IPS-18a (cell line): ENCODE measurements around the gene NUP35.

Experiments used
- H3K27ac ChIP-seq: one replicate; pipeline ENCODE4 v1.5.1; 2013; ENCODE audit warnings: low read length
- H3K27me3 ChIP-seq: one replicate; pipeline ENCODE4 v1.6.1; 2013; ENCODE audit warnings: mild to moderate bottlenecking, low read length; ENCODE audit not compliant: control insufficient read depth, insufficient read depth
- H3K36me3 ChIP-seq: one replicate; pipeline ENCODE4 v1.6.1; 2013; ENCODE audit warnings: low read depth, low read length; ENCODE audit not compliant: control insufficient read depth
- H3K4me1 ChIP-seq: one replicate; pipeline ENCODE4 v1.6.1; 2013; ENCODE audit warnings: low read depth, low read length; ENCODE audit not compliant: control insufficient read depth
- H3K4me3 ChIP-seq: one replicate; pipeline ENCODE4 v1.5.1; 2013; ENCODE audit warnings: low read length
- H3K9ac ChIP-seq: one replicate; pipeline ENCODE4 v1.6.1; 2013; ENCODE audit warnings: mild to moderate bottlenecking, low read length, moderate library complexity
- H3K9me3 ChIP-seq: one replicate; pipeline ENCODE4 v1.6.1; 2013; ENCODE audit warnings: low read depth, low read length; ENCODE audit not compliant: control insufficient read depth

The NUP35 gene

GRCh38 chr2:183105402-183106134 is 18.7 kb upstream of the NUP35 start:
- H3K4me3 ChIP-seq = no peak overlapping the region
- H3K9ac ChIP-seq = no peak overlapping the region
- no peaks in the 10 kb centered on the region for H3K4me1 ChIP-seq
- H3K36me3 ChIP-seq = no peaks in the 10 kb centered on the region
- H3K27ac ChIP-seq = no peak overlapping the region
- H3K27me3 ChIP-seq = no peaks in the 10 kb centered on the region
- H3K9me3 ChIP-seq = no peaks in the 10 kb centered on the region

- no peaks in the 10 kb centered on the region for H3K27me3 ChIP-seq
- no peaks in the 10 kb centered on the region for H3K36me3 ChIP-seq
- no peak overlapping the region for H3K9ac ChIP-seq
- H3K27ac ChIP-seq = no peak overlapping the region
- no peaks in the 10 kb centered on the region for H3K9me3 ChIP-seq
- no peaks in the 10 kb centered on the region for H3K4me1 ChIP-seq
- no peak overlapping the region for H3K4me3 ChIP-seq
These were observed 11.7 kb upstream of the NUP35 start for GRCh38 chr2:183112577-183112976.

- H3K4me1 ChIP-seq = no peaks in the 10 kb centered on the region
- no peak overlapping the region for H3K9ac ChIP-seq
- no peaks in the 10 kb centered on the region for H3K27me3 ChIP-seq
- no peak overlapping the region for H3K27ac ChIP-seq
- H3K4me3 ChIP-seq = no peak overlapping the region
- no peaks in the 10 kb centered on the region for H3K9me3 ChIP-seq
- H3K36me3 ChIP-seq = no peaks in the 10 kb centered on the region
These were observed 10.6 kb upstream of the NUP35 start for GRCh38 chr2:183113630-183114029.

GRCh38 chr2:183117226-183117625 is 7.0 kb upstream of the NUP35 start:
- Histone ChIP-seq H3K27ac (no peak overlapping the region), H3K36me3 (no peaks in the 10 kb centered on the region), H3K9me3 (no peaks in the 10 kb centered on the region), H3K27me3 (no peaks in the 10 kb centered on the region), H3K9ac (no peak overlapping the region), H3K4me1 (no peaks in the 10 kb centered on the region), H3K4me3 (no peak overlapping the region)

- H3K9ac ChIP-seq = peak overlapping the region; percentile 95
- peaks cover 3% of the 10 kb centered on the region for H3K4me1 ChIP-seq
- no peaks in the 10 kb centered on the region for H3K27me3 ChIP-seq
- H3K36me3 ChIP-seq = peaks cover 3% of the 10 kb centered on the region
- H3K9me3 ChIP-seq = no peaks in the 10 kb centered on the region
- H3K4me3 ChIP-seq = peak overlapping the region; percentile 99
- peak overlapping the region; percentile 65 for H3K27ac ChIP-seq
These were observed 905 bp upstream of the NUP35 start for GRCh38 chr2:183123117-183123958.

GRCh38 chr2:183123959-183124221 is 353 bp upstream of the NUP35 start:
- Histone ChIP-seq H3K4me3 (peak overlapping the region; percentile 99), H3K27me3 (no peaks in the 10 kb centered on the region), H3K36me3 (peaks cover 8% of the 10 kb centered on the region), H3K9ac (peak overlapping the region; percentile 95), H3K27ac (peak overlapping the region; percentile 65), H3K4me1 (peaks cover 3% of the 10 kb centered on the region), H3K9me3 (no peaks in the 10 kb centered on the region)

- H3K9me3 ChIP-seq = no peaks in the 10 kb centered on the region
- H3K4me3 ChIP-seq = peak overlapping the region; percentile 99
- H3K4me1 ChIP-seq = peaks cover 3% of the 10 kb centered on the region
- H3K27me3 ChIP-seq = no peaks in the 10 kb centered on the region
- peaks cover 17% of the 10 kb centered on the region for H3K36me3 ChIP-seq
- peak overlapping the region; percentile 65 for H3K27ac ChIP-seq
- peak overlapping the region; percentile 95 for H3K9ac ChIP-seq
These were observed 663 bp downstream of the NUP35 start for GRCh38 chr2:183124957-183125255.

GRCh38 chr2:183125659-183126341 is 1.6 kb downstream of the NUP35 start:
- Histone ChIP-seq H3K27me3 (no peaks in the 10 kb centered on the region), H3K9me3 (no peaks in the 10 kb centered on the region), H3K36me3 (peaks cover 21% of the 10 kb centered on the region), H3K9ac (peak overlapping the region; percentile 95), H3K27ac (no peak overlapping the region), H3K4me1 (peaks cover 3% of the 10 kb centered on the region), H3K4me3 (peak overlapping the region; percentile 99)

GRCh38 chr2:183126635-183127034 is 2.4 kb downstream of the NUP35 start:
- peak overlapping the region; percentile 99 for H3K4me3 ChIP-seq
- H3K9me3 ChIP-seq = no peaks in the 10 kb centered on the region
- H3K9ac ChIP-seq = no peak overlapping the region
- H3K27me3 ChIP-seq = no peaks in the 10 kb centered on the region
- no peak overlapping the region for H3K27ac ChIP-seq
- peaks cover 27% of the 10 kb centered on the region for H3K36me3 ChIP-seq
- peaks cover 3% of the 10 kb centered on the region for H3K4me1 ChIP-seq

- H3K36me3 ChIP-seq = peaks cover 53% of the 10 kb centered on the region
- H3K27me3 ChIP-seq = no peaks in the 10 kb centered on the region
- H3K4me3 ChIP-seq = no peak overlapping the region
- no peaks in the 10 kb centered on the region for H3K4me1 ChIP-seq
- no peaks in the 10 kb centered on the region for H3K9me3 ChIP-seq
- no peak overlapping the region for H3K27ac ChIP-seq
- no peak overlapping the region for H3K9ac ChIP-seq
These were observed 9.8 kb downstream of the NUP35 start for GRCh38 chr2:183134016-183134415.

GRCh38 chr2:183148955-183149354 is 24.7 kb downstream of the NUP35 start:
- H3K36me3 ChIP-seq = peaks cover 31% of the 10 kb centered on the region
- peaks cover 12% of the 10 kb centered on the region for H3K4me1 ChIP-seq
- H3K9ac ChIP-seq = no peak overlapping the region
- peaks cover under 1% of the 10 kb centered on the region for H3K9me3 ChIP-seq
- no peaks in the 10 kb centered on the region for H3K27me3 ChIP-seq
- no peak overlapping the region for H3K27ac ChIP-seq
- H3K4me3 ChIP-seq = no peak overlapping the region
